HG02759 (cell line): ENCODE data around the gene LASP1NB.
"Not testable (repeated sequence)": the region's sequence is repeated elsewhere in the genome, so short reads cannot be mapped to it uniquely, and the experiment has no call there.

Experiments
- ATAC-seq: cut with Tn5 transposase; IDR thresholded peaks from one replicate; pipeline ENCODE4 v1.9.1; 2021; ENCODE audit warnings: mild to moderate bottlenecking, moderate library complexity; ENCODE audit not compliant: unreplicated experiment

Gene LASP1NB

GRCh38 chr17:38959508-38959907 lies 34.1 kb downstream of the LASP1NB start:
- ATAC-seq = no peak

- ATAC-seq = no peak
Observed at GRCh38 chr17:38960402-38960801, 35.0 kb downstream of the LASP1NB start.

GRCh38 chr17:38961413-38961812 lies 36.0 kb downstream of the LASP1NB start:
- ATAC-seq = no peak

- peak; percentile 61 for ATAC-seq
Observed at GRCh38 chr17:38967290-38967738, 41.9 kb downstream of the LASP1NB start, which contains the start of gene FBXO47. Gene FBXO47 (minus strand): TSS chr17:38967403. CDS start chr17:38963025, 4,378 bp downstream.

- ATAC-seq = no peak
Observed at GRCh38 chr17:38969281-38969680, 43.9 kb downstream of the LASP1NB start.

- no peak for ATAC-seq
Observed at GRCh38 chr17:38970128-38970527, 44.7 kb downstream of the LASP1NB start.

GRCh38 chr17:38970804-38971203 lies 45.4 kb downstream of the LASP1NB start:
- no peak for ATAC-seq

GRCh38 chr17:38976187-38976551 lies 50.8 kb downstream of the LASP1NB start:
- not testable (repeated sequence) for ATAC-seq

GRCh38 chr17:38978180-38978579 lies 52.8 kb downstream of the LASP1NB start:
- no peak for ATAC-seq
